ENCODE data around the gene MET.

The MET gene

DNA sequence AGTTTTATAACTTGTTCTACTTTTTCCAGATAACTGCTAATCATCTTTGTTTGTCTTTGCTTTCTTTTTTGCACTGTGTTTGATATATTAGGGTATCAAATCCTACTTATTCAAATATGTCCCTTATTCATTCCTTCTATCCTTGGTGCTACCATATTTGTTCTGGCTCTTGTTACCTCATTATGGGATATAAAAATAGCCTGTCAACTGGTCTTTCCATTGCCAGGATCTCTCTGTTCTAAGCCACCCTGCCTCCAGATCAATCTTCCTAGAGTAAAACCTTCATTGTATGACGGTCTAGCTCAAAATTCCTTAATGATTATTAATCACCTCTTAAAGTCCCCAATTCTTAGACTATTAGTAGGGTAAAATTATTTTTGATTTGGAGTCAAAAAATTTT is 25.2 kb downstream of the MET start:
- H3K4me3 ChIP-seq (ENCODE audit: low read depth, low read length) = no peak overlapping the region
- no peak overlapping the region for H3K27ac ChIP-seq (ENCODE audit: extremely low read depth, low read depth, low read length)
- TF ChIP-seq, protein P1, sequence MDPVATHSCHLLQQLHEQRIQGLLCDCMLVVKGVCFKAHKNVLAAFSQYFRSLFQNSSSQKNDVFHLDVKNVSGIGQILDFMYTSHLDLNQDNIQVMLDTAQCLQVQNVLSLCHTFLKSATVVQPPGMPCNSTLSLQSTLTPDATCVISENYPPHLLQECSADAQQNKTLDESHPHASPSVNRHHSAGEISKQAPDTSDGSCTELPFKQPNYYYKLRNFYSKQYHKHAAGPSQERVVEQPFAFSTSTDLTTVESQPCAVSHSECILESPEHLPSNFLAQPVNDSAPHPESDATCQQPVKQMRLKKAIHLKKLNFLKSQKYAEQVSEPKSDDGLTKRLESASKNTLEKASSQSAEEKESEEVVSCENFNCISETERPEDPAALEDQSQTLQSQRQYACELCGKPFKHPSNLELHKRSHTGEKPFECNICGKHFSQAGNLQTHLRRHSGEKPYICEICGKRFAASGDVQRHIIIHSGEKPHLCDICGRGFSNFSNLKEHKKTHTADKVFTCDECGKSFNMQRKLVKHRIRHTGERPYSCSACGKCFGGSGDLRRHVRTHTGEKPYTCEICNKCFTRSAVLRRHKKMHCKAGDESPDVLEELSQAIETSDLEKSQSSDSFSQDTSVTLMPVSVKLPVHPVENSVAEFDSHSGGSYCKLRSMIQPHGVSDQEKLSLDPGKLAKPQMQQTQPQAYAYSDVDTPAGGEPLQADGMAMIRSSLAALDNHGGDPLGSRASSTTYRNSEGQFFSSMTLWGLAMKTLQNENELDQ (tag by site-specific recombination; IDR thresholded peaks at IDR 0.05; ENCODE audit: low read depth) = no peak
- TF ChIP-seq SCRT1 (tag by site-specific recombination; IDR thresholded peaks at IDR 0.05; ENCODE audit: borderline replicate concordance) = no peak
- TF ChIP-seq ZNF366 (tag by site-specific recombination; conservative IDR thresholded peaks at IDR 0.05) = no peak
- TF ChIP-seq ZNF571 (tag by site-specific recombination; IDR thresholded peaks at IDR 0.05) = no peak
- no peak for TF ChIP-seq ZNF324 (tag by site-specific recombination; IDR thresholded peaks at IDR 0.05)
- TF ChIP-seq ZNF677 (tag by site-specific recombination; IDR thresholded peaks at IDR 0.05) = no peak
- TF ChIP-seq, protein P2, sequence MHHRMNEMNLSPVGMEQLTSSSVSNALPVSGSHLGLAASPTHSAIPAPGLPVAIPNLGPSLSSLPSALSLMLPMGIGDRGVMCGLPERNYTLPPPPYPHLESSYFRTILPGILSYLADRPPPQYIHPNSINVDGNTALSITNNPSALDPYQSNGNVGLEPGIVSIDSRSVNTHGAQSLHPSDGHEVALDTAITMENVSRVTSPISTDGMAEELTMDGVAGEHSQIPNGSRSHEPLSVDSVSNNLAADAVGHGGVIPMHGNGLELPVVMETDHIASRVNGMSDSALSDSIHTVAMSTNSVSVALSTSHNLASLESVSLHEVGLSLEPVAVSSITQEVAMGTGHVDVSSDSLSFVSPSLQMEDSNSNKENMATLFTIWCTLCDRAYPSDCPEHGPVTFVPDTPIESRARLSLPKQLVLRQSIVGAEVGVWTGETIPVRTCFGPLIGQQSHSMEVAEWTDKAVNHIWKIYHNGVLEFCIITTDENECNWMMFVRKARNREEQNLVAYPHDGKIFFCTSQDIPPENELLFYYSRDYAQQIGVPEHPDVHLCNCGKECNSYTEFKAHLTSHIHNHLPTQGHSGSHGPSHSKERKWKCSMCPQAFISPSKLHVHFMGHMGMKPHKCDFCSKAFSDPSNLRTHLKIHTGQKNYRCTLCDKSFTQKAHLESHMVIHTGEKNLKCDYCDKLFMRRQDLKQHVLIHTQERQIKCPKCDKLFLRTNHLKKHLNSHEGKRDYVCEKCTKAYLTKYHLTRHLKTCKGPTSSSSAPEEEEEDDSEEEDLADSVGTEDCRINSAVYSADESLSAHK (tag by site-specific recombination; IDR thresholded peaks at IDR 0.05) = no peak
- TF ChIP-seq ZNF140 (tag by site-specific recombination; IDR thresholded peaks at IDR 0.05) = no peak
- ChIA-PET POLR2A (no interaction called here), CTCF (no interaction called here)
- H3K9me3 ChIP-seq (ENCODE audit: control insufficient read depth, insufficient read depth, low read depth, low read length) = no peaks in the 10 kb centered on the region
- H3K36me3 ChIP-seq (ENCODE audit: control insufficient read depth in 2 of 2, insufficient read depth in 1 of 2, low read length in 2 of 2) = peaks cover 0 to 6% of the 10 kb centered on the region in 2 experiments; a peak in 1 of 3 replicates
- no peaks in the 10 kb centered on the region for H3K4me1 ChIP-seq (ENCODE audit: control insufficient read depth, insufficient read depth, low read length)

DNA sequence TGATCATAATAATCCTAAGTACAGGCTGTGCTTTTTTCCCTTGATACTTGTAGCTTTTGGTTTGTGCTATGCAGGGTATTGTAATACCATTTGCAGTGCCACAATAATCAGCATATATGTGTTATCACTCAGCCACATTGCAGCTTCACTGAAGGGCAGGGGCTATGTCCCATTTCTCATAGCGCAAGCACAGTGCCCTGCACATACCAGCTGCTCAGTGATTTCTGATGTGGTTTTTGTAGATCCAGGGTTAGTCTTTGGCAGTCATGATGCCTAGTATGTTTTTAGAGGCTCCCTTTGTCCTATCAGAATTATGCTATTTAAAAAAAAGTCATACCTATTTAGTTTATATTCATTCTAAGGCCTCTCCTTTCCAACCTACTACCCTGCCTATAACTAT is 25.8 kb downstream of the MET start:
- TF ChIP-seq TCF7L2 (IDR thresholded peaks at IDR 0.05; ENCODE audit: borderline replicate concordance, low read depth, low read length) (no peak), ZNF560 (tag by site-specific recombination; IDR thresholded peaks at IDR 0.05; ENCODE audit: borderline replicate concordance) (no peak), ZNF555 (tag by site-specific recombination; conservative IDR thresholded peaks at IDR 0.05) (no peak), ZNF394 (tag by site-specific recombination; IDR thresholded peaks at IDR 0.05; ENCODE audit: borderline replicate concordance) (no peak), GFI1B (tag by site-specific recombination; IDR thresholded peaks at IDR 0.05) (no peak), ZIC2 (tag by site-specific recombination; IDR thresholded peaks at IDR 0.05) (no peak)
- Histone ChIP-seq H3K36me3 (ENCODE audit: control insufficient read depth in 2 of 2, insufficient read depth in 1 of 2, low read length in 2 of 2) (peaks cover 0 to 6% of the 10 kb centered on the region in 2 experiments; a peak in 1 of 3 replicates), H3K9me3 (ENCODE audit: control insufficient read depth, insufficient read depth, low read depth, low read length) (no peaks in the 10 kb centered on the region), H3K4me1 (ENCODE audit: control insufficient read depth, insufficient read depth, low read length) (no peaks in the 10 kb centered on the region), H3K4me3 (ENCODE audit: low read depth, low read length) (no peak overlapping the region), H3K27ac (ENCODE audit: extremely low read depth, low read depth, low read length) (no peak overlapping the region)
- ChIA-PET CTCF (no interaction called here), POLR2A (no interaction called here)

DNA sequence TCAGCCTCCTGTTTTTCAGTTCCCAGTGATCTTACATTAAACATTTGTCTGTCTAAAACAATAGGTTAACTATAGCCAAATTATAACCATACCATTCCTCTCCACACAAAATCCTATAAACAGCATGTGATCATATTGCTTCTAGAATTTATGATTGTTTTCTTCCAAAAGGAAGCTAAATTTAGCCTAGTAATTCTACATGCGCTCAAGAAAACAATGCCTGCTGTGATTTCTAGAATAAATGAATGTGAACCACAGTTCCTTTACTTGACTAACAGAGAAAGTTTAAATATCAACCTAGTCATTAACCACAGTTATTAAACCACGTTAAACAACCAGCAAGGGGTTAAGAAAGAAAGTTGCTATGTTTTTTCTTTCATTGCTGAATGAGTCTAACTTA is 26.4 kb downstream of the MET start:
- Histone ChIP-seq H3K4me1 (ENCODE audit: control insufficient read depth, insufficient read depth, low read length) (no peaks in the 10 kb centered on the region), H3K27ac (ENCODE audit: extremely low read depth, low read depth, low read length) (no peak overlapping the region), H3K4me3 (ENCODE audit: low read depth, low read length) (no peak overlapping the region), H3K9me3 (ENCODE audit: control insufficient read depth, insufficient read depth, low read depth, low read length) (no peaks in the 10 kb centered on the region), H3K36me3 (ENCODE audit: control insufficient read depth in 2 of 2, insufficient read depth in 1 of 2, low read length in 2 of 2) (peaks cover 0 to 6% of the 10 kb centered on the region in 2 experiments; a peak in 1 of 3 replicates)
- ChIA-PET CTCF (no interaction called here), POLR2A (no interaction called here)
- TF ChIP-seq ZNF416 (tag by site-specific recombination; IDR thresholded peaks at IDR 0.05) (no peak), MEIS1 (CRISPR knock-in tag; IDR thresholded peaks at IDR 0.05; ENCODE audit: borderline replicate concordance) (no peak)
- TF ChIP-seq, protein P3, sequence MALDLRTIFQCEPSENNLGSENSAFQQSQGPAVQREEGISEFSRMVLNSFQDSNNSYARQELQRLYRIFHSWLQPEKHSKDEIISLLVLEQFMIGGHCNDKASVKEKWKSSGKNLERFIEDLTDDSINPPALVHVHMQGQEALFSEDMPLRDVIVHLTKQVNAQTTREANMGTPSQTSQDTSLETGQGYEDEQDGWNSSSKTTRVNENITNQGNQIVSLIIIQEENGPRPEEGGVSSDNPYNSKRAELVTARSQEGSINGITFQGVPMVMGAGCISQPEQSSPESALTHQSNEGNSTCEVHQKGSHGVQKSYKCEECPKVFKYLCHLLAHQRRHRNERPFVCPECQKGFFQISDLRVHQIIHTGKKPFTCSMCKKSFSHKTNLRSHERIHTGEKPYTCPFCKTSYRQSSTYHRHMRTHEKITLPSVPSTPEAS (tag by site-specific recombination; IDR thresholded peaks at IDR 0.05) = no peak

All from HEK293 (cell line).